ENCODE measurements around the gene CFAP77.
A peak's percentile ranks its signal among the peaks of the same experiment; 100 is the strongest.

The CFAP77 gene

DNA sequence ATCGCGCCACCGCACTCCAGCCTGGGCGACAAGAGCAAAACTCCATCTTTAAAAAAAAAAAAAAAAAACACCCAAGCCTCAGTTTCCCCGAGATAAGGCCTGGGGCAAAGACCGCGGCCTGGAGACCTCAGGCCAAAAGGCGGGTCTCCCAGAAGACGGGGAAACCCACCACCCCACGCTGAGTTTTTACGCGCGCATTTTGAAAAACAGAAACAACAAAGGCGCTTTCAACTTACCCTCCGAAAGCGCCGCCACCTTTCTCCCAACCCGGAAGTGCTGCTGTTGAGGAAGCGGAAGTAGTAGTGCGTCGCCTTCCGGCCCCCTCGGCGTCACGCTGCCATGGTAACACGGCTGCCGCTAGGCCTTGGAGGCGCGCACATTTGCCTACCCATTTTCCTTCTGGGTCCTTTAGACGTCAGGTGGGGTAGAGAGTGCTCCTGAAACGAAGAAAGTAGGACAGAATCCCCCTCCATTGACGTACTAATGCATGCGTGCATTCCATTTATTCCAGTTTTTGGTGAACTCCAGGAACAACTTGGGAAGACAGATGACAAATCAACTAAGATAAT, 3.4 kb upstream of the CFAP77 start, which contains the start of gene TTF1:
TSS of gene TTF1 (minus strand) at position 287 of the 569 bp plus-strand sequence. CDS start 4,019 bp downstream, outside the sequence.
- peak within 1 kb of the TSS; percentile 74 for H3K4me3 ChIP-seq (ENCODE audit: low read depth, low read length)
- in situ Hi-C loops (cut with HindIII; ENCODE audit: low sequenced_read_pairs), result no loop called here
- peak; percentile 80 for DNase-seq (ENCODE audit: low read depth)
- TF ChIP-seq, protein P1, sequence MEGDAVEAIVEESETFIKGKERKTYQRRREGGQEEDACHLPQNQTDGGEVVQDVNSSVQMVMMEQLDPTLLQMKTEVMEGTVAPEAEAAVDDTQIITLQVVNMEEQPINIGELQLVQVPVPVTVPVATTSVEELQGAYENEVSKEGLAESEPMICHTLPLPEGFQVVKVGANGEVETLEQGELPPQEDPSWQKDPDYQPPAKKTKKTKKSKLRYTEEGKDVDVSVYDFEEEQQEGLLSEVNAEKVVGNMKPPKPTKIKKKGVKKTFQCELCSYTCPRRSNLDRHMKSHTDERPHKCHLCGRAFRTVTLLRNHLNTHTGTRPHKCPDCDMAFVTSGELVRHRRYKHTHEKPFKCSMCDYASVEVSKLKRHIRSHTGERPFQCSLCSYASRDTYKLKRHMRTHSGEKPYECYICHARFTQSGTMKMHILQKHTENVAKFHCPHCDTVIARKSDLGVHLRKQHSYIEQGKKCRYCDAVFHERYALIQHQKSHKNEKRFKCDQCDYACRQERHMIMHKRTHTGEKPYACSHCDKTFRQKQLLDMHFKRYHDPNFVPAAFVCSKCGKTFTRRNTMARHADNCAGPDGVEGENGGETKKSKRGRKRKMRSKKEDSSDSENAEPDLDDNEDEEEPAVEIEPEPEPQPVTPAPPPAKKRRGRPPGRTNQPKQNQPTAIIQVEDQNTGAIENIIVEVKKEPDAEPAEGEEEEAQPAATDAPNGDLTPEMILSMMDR (IDR thresholded peaks at IDR 0.05; ENCODE audit: low read depth, low read length, missing control alignments), result no peak

DNA sequence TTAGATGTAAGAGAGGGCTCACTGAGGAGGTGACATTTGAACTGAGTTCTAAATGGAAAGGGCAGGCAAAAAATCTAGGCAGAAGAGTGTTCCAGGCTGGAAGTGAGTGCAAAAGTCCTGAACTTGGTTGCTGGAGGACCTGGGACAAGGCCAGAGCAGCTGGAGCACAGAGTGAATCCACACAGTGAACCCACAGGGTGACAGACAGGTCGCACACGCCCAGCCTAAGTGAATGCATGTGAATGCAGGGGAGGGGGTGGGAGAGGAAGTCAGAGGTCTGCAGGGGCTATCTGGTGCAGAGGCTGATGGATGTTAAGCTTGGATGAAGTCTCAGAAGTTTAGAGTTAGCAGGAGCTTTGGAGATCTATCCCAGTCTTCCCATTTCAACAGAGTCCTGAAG, 2.8 kb upstream of the CFAP77 start:
- H3K4me3 ChIP-seq (ENCODE audit: low read depth, low read length), result no peak overlapping the region
- TF ChIP-seq, protein P1 (IDR thresholded peaks at IDR 0.05; ENCODE audit: low read depth, low read length, missing control alignments), result no peak
- in situ Hi-C loops (cut with HindIII; ENCODE audit: low sequenced_read_pairs), result no loop called here
- no peak for DNase-seq (ENCODE audit: low read depth)

DNA sequence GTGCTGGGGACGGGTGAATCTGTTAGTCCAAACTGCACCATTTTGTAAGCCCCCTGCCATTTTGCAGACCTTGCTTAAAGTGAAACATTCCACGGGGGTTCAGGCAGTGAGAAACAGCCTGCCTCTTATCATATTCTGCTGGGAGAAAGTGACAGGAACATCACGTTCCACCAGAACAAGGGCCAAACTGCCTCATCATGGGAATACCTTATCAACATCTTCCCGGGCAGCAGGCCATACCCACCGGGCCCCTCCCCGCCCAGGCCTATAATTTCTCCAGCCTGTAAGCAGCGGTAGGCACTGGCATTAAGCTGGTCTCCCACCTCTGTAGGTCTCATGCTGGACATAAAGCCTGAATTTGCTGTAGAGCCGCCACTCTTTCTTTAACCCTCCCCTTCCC, 1.5 kb upstream of the CFAP77 start:
- TF ChIP-seq, protein P1 (IDR thresholded peaks at IDR 0.05; ENCODE audit: low read depth, low read length, missing control alignments), result no peak
- in situ Hi-C loops (cut with HindIII; ENCODE audit: low sequenced_read_pairs), result no loop called here
- no peak overlapping the region for H3K4me3 ChIP-seq (ENCODE audit: low read depth, low read length)
- no peak for DNase-seq (ENCODE audit: low read depth)

DNA sequence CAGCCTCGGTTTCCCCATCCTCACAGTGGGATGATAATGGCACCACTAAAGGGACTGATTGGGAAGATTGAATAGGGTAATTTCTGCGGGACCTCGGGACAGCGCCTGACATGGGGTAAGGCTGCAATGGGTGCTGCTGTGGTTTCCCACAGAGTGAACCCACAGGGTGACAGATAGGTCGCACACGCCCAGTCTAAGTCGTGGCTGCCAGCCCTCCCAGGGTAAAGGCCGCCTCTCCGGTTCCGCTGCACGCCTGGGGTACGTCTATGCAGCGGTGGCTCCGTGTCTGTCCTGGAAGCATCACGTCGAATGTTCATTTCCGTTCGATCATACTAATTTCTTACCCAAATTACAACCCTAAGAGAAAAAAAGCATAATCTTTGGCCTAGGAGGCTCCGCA, 631 bp downstream of the CFAP77 start:
- H3K4me3 ChIP-seq (ENCODE audit: low read depth, low read length), result peak overlapping the region; percentile 51
- TF ChIP-seq, protein P1 (IDR thresholded peaks at IDR 0.05; ENCODE audit: low read depth, low read length, missing control alignments), result no peak
- in situ Hi-C loops (cut with HindIII; ENCODE audit: low sequenced_read_pairs), result no loop called here
- no peak for DNase-seq (ENCODE audit: low read depth)

DNA sequence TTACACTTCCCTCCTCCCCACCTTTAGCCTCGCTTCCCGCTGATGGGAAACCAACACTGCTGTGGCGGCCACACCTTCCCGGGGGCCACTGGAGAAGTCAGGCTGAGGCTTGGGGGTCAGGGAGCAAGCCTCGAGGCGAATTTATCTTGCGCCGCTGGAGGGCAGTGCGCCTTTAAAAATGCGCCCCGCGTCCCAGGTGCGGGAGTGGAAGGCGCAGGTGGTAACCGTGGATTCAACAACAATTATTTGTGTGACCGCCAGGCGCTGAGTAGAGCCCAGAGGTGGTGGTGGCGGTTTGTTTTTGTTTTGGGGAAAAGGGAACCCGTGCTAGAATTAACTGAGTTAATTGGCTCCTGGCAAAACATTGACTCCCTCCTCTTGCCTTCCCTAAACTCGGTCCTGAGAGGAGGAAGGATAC, 1.1 kb downstream of the CFAP77 start:
- in situ Hi-C loops (cut with HindIII; ENCODE audit: low sequenced_read_pairs), result no loop called here
- no peak for DNase-seq (ENCODE audit: low read depth)
- TF ChIP-seq, protein P1 (IDR thresholded peaks at IDR 0.05; ENCODE audit: low read depth, low read length, missing control alignments), result peak; percentile 53
- no peak overlapping the region for H3K4me3 ChIP-seq (ENCODE audit: low read depth, low read length)

DNA sequence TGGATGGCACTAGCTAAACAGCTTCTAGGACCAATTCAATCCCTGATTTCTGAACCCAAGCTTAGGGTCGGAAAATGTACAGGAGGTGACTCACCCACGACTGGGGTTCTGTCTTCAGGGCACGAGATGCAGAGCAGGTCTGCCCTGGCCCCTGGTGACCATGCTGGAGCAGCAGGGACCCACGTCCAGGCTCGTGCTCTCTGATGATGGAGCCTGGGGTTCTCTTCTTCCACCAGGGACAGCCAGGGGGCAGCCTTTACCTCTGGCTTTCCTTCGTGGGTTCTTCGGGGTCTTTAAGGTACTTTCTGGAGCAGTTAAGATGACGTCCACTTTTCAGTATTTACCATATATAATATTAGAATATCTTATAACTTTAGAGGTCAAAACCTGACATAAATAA, 2.1 kb downstream of the CFAP77 start:
- in situ Hi-C loops (cut with HindIII; ENCODE audit: low sequenced_read_pairs), result no loop called here
- no peak overlapping the region for H3K4me3 ChIP-seq (ENCODE audit: low read depth, low read length)
- no peak for DNase-seq (ENCODE audit: low read depth)
- TF ChIP-seq, protein P1 (IDR thresholded peaks at IDR 0.05; ENCODE audit: low read depth, low read length, missing control alignments), result peak; percentile 71

Data from astrocyte of the cerebellum (primary cell).